NOMO-1 treated with dmso at 0.1 percent for 144 hours (cell line): ENCODE data around the gene DMXL1.
A peak's percentile ranks its signal among the peaks of the same experiment; 100 is the strongest.
"Not testable (repeated sequence)": the region's sequence is repeated elsewhere in the genome, so short reads cannot be mapped to it uniquely, and the experiment has no call there.

ENCODE experiments used
- DNase-seq: peaks from one replicate; lab custom pipeline; 2025; ENCODE audit not compliant: unreplicated experiment; lab: John Stamatoyannopoulos, UW

DMXL1 gene

DNA sequence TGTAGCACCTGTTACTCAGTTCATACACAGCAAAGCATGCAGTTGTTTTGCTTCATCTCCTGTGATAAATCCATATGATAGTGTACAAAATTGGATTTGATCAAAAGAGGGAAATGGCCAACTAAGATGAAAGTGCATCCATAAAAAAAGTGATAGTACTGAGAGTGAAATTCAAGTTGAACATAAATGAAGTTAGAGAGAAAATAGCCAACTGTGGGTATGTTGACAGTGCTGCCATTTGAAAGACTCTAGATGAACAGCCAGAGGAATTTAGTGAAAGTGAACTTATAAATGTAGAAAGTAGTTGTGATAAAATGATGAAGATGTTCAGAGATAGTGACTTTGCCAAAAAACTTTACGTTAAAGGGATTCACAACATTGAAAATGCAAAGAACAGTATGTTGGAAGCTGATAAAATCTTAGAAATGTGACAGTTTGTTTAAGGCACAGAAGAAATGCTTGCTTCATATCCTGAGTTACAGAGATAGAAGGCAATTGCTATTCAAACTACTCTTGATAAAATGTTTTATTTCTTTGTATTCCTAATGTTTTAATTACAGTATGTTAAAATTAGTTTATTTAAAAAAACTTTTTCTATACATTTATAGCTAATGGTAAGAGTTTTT lies 119.7 kb downstream of the DMXL1 start:
- no peak for DNase-seq

DNA sequence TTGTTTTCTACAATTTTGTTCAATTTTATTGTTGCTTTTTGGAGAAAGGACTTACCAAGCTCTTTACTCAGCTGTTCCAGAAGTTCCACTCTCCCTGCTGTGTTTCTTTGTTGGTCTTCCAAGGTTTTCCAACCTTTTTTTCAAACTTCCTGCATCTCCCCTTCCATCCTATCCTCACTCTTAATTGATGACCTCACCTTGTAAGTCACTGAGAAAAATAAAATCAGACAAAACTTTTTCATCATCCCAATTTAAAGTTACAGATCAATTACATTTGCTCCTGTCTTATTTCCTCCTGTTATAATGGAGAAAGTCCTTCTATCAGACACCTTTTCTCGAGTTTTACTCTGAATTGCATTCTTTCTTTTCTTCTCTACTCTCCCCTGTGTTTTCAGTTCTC lies 121.1 kb downstream of the DMXL1 start:
- DNase-seq, result no peak

DNA sequence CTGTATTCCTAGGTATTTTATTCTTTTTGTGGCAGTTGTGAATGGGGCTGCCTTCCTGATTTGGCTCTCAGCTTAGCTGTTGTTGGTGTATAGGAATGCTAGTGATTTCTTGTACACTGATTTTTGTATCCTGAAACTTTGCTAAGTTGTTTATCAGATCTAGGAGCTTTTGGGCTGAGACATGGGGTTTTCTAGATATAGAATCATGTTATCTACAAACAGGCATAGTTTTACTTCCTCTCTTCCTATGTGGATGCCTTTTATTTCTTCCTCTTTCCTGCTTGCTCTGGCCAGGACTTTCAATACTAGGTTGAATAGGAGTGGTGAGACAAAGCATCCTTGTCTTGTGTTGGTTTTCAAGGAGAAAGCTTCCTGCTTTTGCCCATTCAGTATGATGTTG lies 129.9 kb downstream of the DMXL1 start:
- DNase-seq, result peak; percentile 15

DNA sequence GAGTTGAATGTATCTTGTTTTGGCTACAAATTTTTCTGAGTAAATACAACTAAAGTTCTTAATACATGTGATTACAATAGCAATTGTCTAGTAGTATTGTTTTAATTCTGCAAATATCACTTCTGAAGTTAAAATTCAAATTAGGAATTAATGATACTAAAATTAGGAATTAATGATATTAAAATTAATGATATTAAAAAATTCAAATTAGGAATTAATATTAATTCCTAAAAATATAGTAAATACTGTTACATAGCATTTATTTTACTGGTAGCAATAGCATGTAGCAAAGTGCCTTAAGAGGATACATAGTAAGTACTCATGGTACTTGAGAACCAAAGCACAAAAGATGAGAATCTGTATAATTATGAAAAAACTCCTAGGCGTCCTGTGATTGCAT lies 136.2 kb downstream of the DMXL1 start:
- no peak for DNase-seq

DNA sequence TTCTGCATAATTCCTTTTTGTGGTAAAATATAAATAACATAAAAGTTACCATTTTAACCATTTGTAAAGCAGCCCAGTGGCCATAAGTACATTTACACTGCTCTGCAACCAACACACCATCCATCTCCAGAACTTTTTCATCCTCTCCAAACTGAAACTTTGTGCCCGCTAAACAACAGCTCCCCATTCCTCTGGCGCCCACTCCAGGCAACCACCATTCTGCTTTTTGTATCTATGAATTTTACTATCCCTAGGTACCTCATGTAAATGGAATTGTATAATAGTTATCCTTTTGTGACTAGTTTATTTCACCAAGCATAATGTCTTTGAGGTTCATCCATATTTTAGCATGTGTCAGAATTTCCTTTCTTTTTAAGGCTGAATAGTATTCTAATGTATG lies 141.1 kb downstream of the DMXL1 start:
- no peak for DNase-seq

DNA sequence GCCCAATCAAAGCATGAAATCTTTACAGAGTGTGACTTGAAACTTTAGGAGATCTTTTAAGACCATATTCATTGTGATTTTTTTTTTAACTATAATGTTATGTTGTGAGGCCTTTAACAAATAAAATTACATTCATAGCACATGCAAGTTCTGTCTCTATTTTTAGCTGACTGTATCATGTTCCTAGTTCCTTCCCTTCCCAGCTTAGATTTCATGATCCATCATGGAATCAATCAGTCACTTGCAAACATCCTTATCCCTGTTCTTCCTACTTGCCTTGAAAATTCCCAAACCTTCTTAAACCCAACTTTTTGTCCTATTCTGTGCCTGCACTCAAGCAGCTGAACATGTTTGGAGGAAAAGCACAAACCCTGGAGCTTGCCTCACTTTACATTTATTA lies 141.8 kb downstream of the DMXL1 start:
- no peak for DNase-seq

DNA sequence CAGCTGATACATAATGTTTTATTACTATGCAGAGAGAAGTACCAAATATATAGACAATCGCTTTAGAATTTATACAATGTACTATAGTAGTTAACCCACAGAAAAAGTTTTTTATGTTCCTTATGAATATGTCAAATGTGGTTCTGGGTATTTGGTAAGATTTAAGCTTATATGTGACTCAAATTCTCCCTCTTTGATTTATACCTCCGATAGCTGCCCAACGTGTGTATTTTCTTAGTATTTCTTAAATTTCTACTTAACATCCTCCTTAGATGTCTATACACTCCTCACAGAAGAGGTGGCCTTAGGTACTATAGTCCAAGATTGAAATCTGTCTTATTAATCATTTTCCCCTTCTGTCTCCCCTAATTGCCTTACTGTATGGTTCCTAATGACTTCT lies 146.3 kb downstream of the DMXL1 start:
- no peak for DNase-seq

DNA sequence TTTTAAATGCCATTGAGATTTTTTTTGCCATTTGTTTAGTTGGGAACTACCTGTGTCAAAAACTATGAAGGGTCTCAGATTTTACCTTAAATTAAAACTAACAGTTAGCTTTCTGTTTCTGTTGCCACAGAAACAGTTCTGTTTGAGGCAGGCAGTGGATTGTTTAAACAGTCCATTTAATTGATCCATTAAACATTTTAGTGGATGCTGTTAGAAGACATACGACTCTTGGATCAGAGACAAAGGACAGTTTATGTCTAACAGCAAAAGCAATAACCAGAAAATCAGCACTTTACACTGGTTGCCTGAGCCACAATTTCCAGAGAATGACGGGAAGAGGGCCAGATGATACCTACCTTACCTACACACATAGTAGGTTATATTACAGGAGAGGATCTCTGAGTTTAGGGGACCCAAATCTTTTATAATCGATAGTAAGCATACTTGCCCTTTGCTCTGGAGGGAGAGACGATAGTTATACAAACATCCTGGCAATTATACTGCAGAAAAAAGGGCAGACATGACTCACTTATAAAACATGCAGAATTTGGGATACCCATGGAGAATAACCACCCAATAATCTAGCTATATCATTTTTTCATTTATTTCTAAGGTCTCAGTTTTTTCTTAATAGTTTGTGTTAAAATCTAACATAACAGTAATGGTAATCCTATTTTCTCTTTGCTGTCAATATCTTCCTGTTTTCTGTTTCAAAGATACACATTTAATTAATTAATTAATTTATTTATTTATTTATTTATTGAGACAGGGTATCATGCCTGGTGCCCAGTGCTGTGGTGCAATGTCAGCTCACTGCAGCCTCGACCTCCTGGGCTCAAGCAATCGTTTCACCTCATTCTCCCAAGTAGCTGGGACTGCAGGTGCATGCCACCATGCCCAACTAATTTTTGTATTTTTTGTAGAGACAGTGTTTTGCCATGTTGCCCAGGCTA lies 148.2 kb downstream of the DMXL1 start:
- DNase-seq, result no peak

DNA sequence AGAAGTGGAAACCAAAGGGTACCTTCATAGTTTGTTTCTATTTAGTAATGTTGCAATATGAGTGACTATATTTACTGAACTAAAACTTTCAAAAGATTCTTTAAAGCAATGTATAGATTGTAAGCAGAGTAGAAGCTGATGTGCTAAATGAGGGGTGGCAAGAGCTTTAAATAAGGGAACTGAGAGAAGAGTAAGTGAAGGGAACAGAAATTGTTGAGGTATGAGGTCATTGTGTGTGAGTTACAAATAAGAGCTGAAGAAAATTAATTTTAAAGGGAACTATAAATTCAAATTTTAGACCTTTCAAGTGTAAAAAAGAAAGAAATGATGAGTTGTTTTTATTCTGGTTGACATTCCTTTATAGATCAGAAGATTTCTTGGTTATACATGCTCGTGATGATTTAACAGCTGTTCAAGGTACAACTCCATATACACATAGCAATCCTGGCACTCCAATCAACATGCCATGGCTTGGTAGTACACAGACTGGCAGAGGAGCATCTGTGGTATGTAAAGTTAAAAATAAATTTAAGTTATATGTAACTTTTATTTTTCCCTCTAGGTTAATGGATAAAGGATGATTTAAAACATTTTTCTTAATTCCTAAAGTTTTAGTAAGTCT lies 149.8 kb downstream of the DMXL1 start:
- DNase-seq, result peak; percentile 2

DNA sequence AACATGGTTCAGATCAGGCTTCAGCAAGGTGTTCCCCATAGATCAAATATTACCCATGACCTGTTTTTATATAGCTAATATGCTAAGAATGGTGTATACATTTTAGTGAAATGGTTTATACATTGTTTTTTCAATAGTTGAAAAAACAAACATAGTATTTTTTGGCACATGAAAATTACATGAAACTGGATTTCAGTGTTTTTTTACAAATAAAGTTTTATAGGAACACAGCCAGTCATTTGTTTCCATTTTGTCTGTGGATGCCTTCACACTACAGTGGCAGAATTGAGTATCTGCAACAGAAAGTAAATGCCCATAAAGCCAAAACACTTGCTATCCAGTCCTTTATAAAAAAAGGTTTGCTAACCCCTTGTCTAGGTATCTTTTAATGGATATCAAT lies 150.4 kb downstream of the DMXL1 start:
- no peak for DNase-seq

DNA sequence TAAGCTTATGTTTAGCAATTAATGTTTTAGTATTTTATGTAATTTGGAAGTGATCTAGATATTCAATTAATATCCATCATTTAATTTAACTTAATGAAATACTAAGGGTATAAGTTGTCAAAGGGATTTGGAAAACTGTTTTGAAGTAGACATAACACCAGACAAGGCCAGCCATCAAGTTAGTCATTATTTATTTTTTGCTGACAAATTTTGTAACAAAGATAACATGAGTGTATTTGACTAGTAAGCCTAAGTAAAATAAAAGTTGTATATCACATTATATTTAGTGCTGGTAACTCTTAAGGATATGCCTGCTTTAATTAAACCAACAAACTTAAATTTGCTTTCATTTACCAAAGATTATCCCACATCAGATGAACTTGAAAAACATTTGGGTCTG lies 159.1 kb downstream of the DMXL1 start:
- no peak for DNase-seq

DNA sequence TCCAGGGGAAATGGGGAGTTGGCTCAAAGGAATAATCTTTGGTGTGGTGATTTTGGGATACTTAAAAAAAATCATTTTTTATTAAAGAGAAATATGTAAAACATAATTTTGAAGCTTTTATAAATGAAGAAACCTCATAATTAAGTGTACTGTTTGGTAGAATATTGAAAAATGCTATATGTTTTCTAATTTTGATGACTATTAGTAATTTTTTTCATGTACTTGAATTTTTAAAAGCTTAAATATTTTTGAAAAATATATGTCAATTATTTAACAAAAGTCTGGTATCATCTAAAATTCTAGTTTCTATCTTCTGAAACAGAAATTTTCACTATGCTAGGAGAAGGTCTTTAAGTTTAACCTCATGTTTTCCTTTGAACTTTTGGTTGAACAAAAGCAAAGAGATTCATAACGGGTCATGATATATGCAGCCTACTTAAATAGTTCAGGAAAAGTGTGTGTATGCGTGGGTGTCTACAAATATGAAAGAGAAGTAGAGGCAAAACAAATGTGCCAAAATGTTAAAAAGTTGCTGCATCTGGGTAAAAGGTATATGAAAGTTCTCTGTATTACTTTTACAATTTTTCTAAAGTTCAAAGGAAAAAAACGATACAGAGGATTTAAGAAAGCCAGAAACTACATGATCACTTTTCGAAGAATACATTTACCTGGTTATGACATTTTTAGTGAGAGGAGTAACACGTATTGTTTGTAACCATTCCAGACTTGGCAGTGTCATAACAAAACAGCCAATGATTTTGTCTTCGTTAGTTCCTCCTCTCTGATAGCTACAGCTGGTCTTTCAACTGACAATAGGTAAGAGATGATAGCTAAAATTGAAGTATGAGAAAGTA lies 167.6 kb downstream of the DMXL1 start:
- DNase-seq, result no peak

DNA sequence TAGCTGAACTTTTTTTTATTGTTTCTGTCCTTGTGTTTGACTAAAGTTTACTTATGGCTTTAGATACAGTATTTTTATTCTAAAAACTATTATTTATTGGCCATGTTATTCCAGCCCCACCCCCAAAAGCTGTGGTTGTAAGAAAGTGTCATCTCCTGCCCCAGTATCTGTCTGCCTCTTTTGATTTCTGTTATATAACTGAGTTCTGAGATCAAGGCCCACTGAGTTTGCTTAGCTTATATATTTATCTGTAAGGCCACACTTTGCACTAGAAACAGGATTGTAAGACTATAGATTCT lies 168.2 kb downstream of the DMXL1 start:
- no peak for DNase-seq

DNA sequence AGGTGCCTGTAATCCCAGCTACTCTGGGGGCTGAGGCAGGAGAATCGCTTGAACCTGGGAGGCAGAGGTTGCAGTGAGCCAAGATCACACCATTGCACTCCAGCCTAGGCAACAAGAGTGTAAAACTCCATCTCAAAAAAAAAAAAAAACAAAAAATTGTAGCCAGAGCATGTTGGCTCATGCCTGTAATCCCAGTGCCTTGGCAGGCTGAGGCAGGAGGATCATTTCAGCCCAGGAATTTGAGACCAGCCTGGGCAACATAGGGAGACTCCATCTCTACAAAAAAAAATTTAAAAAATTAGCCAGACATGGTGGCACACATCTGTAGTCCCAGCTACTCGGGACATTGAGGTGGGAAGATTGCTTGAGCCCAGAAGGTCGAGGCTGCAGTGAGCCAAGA lies 168.9 kb downstream of the DMXL1 start:
- not testable (repeated sequence) for DNase-seq

DNA sequence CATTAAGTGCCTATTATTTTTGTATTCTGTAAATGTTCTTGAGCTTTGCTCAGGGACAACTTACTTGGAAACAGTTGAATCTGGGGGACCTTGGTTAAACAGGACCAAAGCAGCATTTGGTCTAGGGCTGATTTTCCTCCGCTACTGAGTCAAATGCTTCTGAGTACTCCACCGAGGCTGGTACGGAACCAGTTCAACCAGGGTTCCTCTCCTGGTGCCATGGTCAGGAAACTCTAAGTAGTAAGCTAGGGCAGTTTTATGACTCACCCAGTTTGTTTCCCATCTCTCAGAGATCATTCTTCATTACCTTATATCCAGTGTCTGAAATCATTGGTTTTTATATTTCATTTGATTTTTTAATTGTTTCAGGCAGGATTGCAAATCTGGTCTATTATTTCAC lies 173.0 kb downstream of the DMXL1 start:
- DNase-seq, result no peak

DNA sequence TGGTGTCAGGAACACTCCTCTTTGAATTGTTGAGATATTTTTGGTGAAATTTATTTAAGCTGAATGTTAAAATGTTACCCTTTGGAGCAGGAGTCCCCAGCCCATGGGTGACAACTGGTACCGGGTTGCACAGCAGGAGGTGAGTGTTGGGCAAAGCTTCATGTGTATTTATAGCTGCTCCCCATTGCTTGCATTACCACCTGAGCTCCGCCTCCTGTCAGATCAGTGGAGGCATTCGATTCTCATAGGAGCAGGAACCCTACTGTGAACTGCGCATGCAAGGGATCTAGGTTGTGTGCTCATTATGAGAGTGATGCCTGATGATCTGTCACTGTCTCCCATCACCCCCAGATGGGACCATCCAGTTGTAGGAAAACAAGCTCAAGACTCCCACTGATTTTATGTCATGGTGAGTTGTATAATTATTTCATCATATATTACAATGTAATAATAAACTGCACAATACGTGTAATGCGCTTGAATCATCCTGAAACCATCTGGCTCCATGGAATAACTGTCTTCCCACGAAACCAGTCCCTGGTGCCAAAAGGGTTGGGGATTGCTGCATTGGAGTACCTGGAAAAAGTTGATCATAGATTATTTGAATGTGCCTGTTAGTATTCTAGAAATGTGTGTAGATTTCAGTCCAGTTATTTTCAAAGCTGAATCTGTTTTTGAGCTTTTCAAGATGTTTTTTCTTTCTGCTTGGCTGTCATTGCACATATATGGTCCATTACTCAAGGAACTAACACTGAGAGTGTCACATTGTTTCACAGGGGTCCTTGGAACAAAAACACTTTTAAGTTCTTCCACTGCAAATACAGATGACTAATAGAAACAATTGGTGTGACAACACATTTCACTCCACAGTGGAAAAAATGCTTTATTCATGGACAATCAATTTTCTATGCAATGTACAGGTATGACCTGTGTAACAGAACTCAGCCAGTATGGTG lies 180.3 kb downstream of the DMXL1 start:
- DNase-seq, result no peak

DNA sequence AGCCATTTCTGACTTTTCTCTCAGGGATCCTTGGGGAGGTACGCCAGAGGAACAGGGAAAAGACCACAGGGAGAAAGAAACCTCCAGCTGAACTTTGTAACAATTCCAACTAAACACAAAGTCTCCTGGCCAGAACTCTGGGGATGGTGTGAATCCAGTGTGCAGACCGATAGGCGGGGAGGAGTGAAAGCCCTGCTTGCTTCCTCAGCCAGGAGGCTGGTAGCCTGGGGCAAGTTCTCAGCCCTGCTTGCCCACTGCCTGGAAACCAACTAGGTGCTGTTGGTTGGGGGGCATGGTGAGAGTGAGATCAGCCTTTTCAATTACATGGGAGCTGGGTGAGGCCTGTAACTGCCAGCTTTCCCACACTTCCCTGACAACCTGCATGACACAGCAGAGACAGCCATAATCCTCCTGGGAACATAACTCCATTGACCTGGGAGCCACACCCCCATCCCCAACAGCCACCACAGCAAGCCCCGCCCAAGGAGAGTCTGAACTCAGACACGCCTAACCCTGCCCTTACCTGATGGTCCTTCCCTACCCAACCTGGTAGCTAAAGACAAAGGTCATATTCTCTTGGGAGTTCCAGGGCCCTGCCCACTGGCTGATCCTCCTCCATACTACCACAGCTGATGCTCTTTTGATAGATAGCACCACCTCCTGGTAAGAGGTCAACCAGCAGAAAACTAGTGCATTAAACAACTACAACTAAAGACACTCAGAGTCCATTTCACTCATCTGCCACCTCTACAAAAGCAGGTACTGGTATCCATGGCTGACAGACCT lies 184.9 kb downstream of the DMXL1 start:
- DNase-seq, result no peak

DNA sequence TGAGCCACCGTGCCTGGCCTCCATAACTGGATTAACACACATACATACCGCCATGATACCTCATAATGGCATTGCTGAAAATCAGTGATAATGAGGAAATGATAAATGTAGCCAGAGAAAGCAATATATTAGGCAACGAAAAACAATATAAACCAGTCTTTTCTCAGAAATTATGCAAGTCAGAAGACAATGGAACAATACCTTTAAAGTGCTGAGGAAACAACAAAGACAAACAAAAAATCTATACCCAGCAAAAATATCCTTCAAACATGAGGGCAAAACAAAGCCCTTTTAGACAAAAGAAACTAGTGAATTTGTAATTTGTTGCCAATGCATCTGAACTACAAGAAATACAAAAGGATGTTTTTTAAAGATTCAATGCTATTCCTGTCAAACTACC lies 186.7 kb downstream of the DMXL1 start:
- no peak for DNase-seq

DNA sequence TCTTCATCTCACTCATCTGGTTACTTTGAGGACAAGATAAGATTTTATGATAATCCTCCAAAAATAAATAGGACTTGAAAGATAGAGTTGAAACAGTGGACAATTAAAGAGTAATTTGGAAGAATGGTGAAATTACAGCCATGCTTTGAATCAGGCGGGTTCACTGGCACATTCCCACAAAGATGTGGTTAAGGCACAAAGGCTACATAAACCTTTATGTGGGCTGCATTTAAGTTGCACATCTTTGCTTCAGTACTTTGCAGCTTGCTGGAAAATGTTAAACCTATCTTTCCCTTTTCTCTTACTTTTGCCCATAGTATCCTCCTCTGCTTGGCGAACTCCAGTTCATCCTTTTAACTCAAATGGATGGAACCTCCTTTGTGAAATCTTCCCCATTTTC lies 192.8 kb downstream of the DMXL1 start:
- no peak for DNase-seq

DNA sequence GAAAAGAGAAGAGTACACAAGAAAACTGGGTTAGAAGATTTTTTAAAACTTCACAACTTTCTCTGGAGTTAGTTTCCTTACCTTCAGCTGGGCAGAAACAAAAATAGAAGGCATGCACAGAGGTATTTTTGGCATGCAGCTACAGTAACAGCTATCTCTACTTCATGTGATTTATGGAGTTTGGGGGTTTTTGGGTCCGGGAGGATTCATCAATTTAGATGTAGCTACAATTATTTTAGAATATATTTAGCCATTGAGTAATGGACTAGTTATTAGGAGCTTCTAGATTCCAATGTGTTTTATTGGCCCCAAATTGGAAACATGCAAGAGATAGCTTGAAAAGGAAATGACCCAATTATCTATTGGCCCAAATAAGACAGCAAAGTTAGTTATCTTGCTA lies 193.3 kb downstream of the DMXL1 start:
- no peak for DNase-seq
